HG03442 (cell line): Measurements from ENCODE around the gene MGAT5.

Experiments
- ATAC-seq: cut with Tn5 transposase; IDR thresholded peaks from one replicate; pipeline ENCODE4 v1.9.1; 2021; ENCODE audit warnings: mild to moderate bottlenecking, moderate library complexity; ENCODE audit not compliant: unreplicated experiment

The MGAT5 gene

GRCh38 chr2:134441153-134441863 lies 187.4 kb downstream of the MGAT5 start:
- ATAC-seq = no peak

GRCh38 chr2:134443814-134444480 lies 190.1 kb downstream of the MGAT5 start:
- no peak for ATAC-seq

GRCh38 chr2:134445116-134445515 lies 191.2 kb downstream of the MGAT5 start:
- no peak for ATAC-seq

- ATAC-seq = no peak
Measured at GRCh38 chr2:134445985-134446382, 192.1 kb downstream of the MGAT5 start.

- no peak for ATAC-seq
Measured at GRCh38 chr2:134446383-134447017, 192.6 kb downstream of the MGAT5 start.

GRCh38 chr2:134447669-134448068 lies 193.8 kb downstream of the MGAT5 start:
- no peak for ATAC-seq

GRCh38 chr2:134448650-134449049 lies 194.8 kb downstream of the MGAT5 start:
- ATAC-seq = no peak

- ATAC-seq = no peak
Measured at GRCh38 chr2:134449157-134449556, 195.3 kb downstream of the MGAT5 start.

GRCh38 chr2:134449751-134450513 lies 196.1 kb downstream of the MGAT5 start:
- ATAC-seq = no peak

GRCh38 chr2:134451347-134451630 lies 197.4 kb downstream of the MGAT5 start:
- no peak for ATAC-seq

GRCh38 chr2:134452042-134452733 lies 198.3 kb downstream of the MGAT5 start:
- ATAC-seq = no peak

- ATAC-seq = no peak
Measured at GRCh38 chr2:134453476-134453875, 199.6 kb downstream of the MGAT5 start.

GRCh38 chr2:134453973-134454372 lies 200.1 kb downstream of the MGAT5 start:
- ATAC-seq = no peak

GRCh38 chr2:134454426-134454825 lies 200.6 kb downstream of the MGAT5 start:
- no peak for ATAC-seq

- no peak for ATAC-seq
Measured at GRCh38 chr2:134454931-134455330, 201.1 kb downstream of the MGAT5 start.

- no peak for ATAC-seq
Measured at GRCh38 chr2:134455426-134455825, 201.6 kb downstream of the MGAT5 start.

GRCh38 chr2:134457353-134457752 lies 203.5 kb downstream of the MGAT5 start:
- ATAC-seq = no peak

- no peak for ATAC-seq
Measured at GRCh38 chr2:134457765-134458472, 204.0 kb downstream of the MGAT5 start.

GRCh38 chr2:134458473-134458853 lies 204.6 kb downstream of the MGAT5 start:
- ATAC-seq = no peak

GRCh38 chr2:134458950-134459349 lies 205.1 kb downstream of the MGAT5 start:
- ATAC-seq = no peak
